GM13977 (cell line): ENCODE results near the gene SNRPA1.

Experiments used
- DNase-seq: peaks from one replicate; pipeline ENCODE4 v3.0.0; 2012; ENCODE audit warnings: low spot score
- CTCF ChIP-seq: IDR thresholded peaks from 2 replicates; pipeline ENCODE4 v1.5.1; 2012; ENCODE audit warnings: mild to moderate bottlenecking, control low read depth; ENCODE audit not compliant: insufficient read depth; ENCODE audit errors: extremely low read depth, missing control alignments
- in situ Hi-C: fragments of 300-500 bp; cut with MboI; formaldehyde crosslinking; loops from one replicate; pipeline ENCODE4 v1.12.0; 2022; ENCODE audit warnings: low sequenced_read_pairs, low pct_unique_long_range_greater_than_20kb, mixed read lengths, inconsistent platforms; ENCODE audit not compliant: unreplicated experiment

SNRPA1 gene

DNA sequence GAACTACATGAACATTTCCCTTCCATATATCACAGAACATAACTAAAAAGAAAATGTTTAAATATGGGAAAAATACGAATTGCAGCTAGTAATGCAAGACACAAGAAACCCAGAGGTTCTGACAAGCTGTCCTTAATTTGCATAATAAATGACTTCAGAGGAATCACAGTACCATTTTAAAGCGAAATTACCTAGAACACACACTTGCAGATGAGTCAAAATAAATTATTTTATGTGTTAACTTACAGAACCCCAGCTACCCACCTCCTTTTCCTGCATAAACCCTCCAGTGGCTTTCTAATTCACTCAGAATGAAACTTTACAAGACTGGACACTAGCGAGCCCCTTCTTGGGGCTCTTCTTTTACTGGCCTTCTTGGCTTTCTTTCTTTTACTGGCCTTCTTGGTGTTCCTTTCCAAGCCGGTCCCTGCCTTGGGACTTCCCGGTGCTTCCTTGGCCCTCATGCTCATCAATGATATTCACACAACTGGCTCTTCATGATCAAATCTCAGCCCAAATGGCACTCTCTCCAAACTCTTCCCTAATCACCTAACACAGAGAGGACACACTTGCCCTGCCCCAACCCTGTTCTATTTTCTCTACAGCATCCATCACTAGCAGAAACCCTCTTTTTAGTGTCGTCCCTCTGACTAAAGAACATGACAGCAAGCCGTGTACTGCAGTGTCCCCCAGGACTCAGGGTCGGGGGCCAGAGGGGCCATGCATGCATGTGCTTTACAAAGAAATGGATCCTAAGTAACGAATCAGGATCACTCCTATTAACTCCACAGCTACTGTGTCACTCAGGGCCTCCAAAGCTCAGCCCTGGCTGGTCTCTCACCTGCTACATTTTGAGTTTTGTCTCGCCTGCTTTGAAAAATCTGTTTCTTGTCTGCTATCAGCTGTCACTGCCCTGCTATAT lies 48.0 kb downstream of the SNRPA1 start:
- TF ChIP-seq CTCF = no peak
- no peak for DNase-seq
- in situ Hi-C loops = loop anchor here (10.0 kb wide), 1 partner anchor 52 kb away; no protein-coding TSS in a partner anchor

DNA sequence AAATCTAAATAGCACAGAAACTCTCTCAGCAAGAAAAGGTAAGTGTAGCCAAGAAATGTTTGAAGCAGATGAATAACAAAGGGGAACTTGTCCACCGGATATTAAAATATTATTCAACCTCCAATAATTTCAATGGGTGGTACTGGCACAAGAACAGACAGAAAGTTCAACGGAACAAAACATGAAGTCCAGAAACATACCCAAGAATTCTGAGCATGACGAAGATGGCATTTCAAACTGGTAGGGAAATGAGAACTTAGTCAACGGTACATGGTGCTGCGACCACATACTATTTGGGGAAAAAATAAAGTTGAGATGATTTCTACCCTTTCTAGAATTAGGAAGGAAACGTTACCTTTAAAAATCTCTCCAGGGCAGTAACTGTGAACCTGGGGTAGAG lies 48.7 kb downstream of the SNRPA1 start:
- TF ChIP-seq CTCF = no peak
- DNase-seq = no peak
- in situ Hi-C loops = loop anchor here (10.0 kb wide), 1 partner anchor 52 kb away; no protein-coding TSS in a partner anchor

DNA sequence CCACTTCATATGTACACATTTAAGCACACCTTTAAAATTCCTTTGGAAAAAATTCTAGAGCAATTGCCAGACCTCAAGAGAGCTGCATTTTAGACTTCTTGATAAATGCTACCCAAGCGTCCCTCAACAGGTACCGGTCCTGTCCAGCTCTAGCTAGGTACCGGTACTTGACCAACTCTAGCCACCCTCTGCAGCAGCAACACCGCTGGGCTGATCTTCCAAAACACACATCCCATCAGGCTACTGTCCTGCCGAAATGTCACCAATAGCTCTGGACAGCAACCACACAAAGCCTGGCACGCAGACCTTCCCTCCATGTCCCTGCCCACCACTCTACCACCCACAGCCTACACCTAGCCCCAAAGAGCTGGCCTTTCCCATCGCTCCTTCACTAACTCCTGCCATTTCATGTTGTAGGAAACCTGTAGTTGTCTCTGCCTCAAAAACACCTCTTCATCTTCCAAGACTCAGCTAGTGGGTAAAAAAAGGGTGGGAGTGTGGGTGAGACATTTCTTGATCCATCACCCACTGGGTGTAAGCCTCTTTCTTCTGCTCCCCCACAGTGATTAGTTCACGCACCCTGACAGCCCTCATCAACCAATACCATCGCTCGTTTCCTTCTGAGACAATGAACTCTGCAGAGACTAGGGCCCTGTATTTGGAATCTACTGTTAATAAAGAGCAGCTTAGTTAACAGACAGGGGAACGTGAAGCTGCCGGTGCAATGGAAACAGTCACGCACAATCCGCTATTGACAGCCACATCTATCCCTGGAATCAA lies 50.0 kb downstream of the SNRPA1 start:
- TF ChIP-seq CTCF = no peak
- DNase-seq = no peak
- in situ Hi-C loops = loop anchor here (10.0 kb wide), 1 partner anchor 50 kb away; no protein-coding TSS in a partner anchor

DNA sequence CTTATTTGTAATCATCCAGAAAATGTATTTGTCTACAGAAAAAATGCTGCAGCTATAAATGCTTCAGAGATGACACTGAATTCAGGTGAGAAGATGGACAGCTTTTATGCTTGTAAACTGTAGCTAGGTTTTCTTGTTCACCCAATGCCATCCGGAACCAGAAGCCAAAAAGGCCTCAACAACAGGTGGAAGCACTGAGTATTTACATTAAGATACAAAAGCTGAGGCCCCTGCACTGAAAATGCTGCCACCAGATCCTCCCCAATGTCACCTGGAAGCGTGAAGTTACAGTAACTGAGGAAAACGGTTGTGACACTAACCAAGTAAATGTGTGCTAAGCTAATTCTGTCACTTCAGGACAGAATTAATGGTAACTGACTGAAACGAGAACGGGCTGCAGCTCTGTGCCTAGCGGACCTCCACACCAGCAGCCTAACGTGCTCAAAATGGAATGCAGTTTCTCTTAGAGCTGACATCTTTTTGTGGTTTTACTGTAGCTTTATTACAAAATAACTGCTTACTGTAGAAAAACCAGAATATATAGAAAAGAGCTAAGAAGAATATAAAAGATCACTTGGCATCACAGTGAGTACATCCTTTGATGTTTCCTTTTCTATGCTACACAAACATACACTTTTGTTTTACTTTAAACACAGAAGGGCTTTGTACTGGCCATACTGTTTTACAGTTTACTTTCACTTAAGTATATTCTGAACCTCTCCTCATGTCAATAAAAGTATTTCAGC lies 50.8 kb downstream of the SNRPA1 start:
- no peak for TF ChIP-seq CTCF
- in situ Hi-C loops = loop anchor here (10.0 kb wide), 1 partner anchor 49 kb away; no protein-coding TSS in a partner anchor
- no peak for DNase-seq

- DNase-seq = no peak
- in situ Hi-C loops = loop anchor here (10.0 kb wide), 1 partner anchor 49 kb away; no protein-coding TSS in a partner anchor
- TF ChIP-seq CTCF = no peak
These were observed 51.6 kb downstream of the SNRPA1 start for GRCh38 chr15:101243420-101243819.

DNA sequence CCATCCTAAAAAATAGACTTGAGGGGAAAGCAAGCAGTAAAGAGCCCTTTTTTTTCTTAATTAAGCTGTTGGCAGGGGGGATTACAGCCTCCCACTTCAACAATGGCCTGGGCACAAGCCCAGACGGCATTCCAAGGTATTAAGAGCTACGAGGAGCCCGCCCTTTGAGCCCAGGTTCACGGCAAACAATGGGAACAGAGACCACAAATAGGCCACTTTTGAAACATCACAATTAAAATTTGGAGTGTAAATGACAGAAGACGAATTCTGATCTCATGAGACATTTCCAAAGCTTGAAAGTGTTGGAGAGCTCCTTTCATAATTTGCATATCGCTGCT lies 52.1 kb downstream of the SNRPA1 start:
- no peak for DNase-seq
- in situ Hi-C loops = loop anchor here (10.0 kb wide), 1 partner anchor 48 kb away; no protein-coding TSS in a partner anchor
- TF ChIP-seq CTCF = no peak
